GM19240 (cell line): ENCODE data around the gene RASD2.
"Not testable (repeated sequence)": the region's sequence is repeated elsewhere in the genome, so short reads cannot be mapped to it uniquely, and the experiment has no call there.

ENCODE experiments used
- DNase-seq: peaks from one replicate; pipeline ENCODE4 v3.0.0; 2011; ENCODE audit warnings: low spot score; ENCODE audit not compliant: insufficient read length

Gene RASD2, protein sequence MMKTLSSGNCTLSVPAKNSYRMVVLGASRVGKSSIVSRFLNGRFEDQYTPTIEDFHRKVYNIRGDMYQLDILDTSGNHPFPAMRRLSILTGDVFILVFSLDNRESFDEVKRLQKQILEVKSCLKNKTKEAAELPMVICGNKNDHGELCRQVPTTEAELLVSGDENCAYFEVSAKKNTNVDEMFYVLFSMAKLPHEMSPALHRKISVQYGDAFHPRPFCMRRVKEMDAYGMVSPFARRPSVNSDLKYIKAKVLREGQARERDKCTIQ

GRCh38 chr22:35540595-35541253, at the start of gene RASD2:
RASD2 (plus strand) TSS chr22:35540831; CDS start chr22:35546810, 5,979 bp downstream.
- no peak for DNase-seq

GRCh38 chr22:35491061-35491907, 49.3 kb upstream of the RASD2 start:
- DNase-seq, result not testable (repeated sequence)

DNA sequence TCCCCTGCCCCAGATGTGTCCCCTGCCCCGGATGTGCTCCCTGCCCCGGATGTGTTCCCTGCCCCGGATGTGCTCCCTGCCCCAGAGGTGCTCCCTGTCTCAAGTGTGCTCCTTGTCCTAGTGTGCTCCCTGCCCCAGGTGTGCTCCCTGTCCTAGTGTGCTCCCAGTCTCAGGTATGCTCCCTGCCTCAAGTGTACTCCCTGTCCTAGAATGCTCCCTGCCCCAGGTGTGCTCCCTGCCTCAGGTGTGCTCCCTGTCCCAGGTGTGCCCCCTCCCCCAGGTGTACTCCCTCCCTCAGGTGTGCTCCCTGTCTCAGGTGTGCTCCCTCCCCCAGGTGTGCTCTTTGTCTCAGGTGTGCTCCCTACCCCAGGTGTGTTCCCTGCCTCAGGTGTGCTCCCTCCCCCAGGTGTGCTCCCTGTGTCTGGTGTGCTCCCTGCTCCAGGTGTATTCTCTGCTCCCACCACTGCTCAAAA, 48.7 kb upstream of the RASD2 start:
- no peak for DNase-seq

DNA sequence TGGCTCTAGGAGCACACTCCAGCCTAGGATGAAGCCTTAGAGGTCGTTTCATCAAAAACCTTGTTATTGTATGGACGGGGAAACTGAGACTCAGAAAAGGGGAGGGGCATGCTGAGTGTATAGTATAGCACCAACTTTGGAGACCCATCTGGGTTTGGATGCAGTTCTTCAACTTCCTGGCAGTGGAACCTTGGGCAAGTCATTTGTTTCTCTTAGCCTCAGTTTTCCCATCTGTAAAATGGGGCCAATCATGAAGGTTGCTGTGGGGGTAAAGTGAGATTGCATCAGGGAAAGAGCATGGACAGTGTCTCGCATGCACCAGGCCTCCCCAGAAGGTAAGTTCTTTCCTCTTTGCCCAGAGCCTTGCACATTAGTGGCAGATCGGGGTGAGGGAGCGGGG, 47.6 kb upstream of the RASD2 start:
- no peak for DNase-seq

GRCh38 chr22:35495711-35496110, 44.9 kb upstream of the RASD2 start:
- not testable (repeated sequence) for DNase-seq

- no peak for DNase-seq
Observed at GRCh38 chr22:35496768-35497312, 43.8 kb upstream of the RASD2 start.

- no peak for DNase-seq
Observed at GRCh38 chr22:35498026-35498800, 42.4 kb upstream of the RASD2 start.

DNA sequence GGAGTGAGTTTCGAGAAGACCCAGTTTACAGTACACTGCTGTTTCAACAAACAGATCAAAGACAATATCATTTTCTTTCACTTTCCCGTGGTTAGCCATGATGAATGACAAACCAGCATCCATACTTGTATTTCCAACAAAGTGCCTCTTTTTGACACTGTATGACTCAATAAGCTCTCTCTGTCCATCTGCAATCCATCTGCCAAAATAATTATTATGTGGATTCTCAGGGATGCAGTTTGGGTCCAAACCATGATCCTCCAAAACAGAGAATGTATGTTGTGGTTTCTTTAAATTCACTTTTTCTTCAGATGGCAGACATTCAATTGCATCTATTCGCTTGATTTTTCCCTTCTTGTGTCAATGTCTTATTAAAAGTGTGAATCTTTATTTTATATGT, 37.8 kb upstream of the RASD2 start:
- DNase-seq, result no peak

- DNase-seq, result no peak
Observed at GRCh38 chr22:35505399-35506258, 35.0 kb upstream of the RASD2 start.

GRCh38 chr22:35506259-35506570, 34.4 kb upstream of the RASD2 start:
- no peak for DNase-seq

GRCh38 chr22:35507851-35508250, 32.8 kb upstream of the RASD2 start:
- DNase-seq, result not testable (repeated sequence)

GRCh38 chr22:35509451-35509850, 31.2 kb upstream of the RASD2 start:
- DNase-seq, result no peak

GRCh38 chr22:35509960-35510359, 30.7 kb upstream of the RASD2 start:
- no peak for DNase-seq

DNA sequence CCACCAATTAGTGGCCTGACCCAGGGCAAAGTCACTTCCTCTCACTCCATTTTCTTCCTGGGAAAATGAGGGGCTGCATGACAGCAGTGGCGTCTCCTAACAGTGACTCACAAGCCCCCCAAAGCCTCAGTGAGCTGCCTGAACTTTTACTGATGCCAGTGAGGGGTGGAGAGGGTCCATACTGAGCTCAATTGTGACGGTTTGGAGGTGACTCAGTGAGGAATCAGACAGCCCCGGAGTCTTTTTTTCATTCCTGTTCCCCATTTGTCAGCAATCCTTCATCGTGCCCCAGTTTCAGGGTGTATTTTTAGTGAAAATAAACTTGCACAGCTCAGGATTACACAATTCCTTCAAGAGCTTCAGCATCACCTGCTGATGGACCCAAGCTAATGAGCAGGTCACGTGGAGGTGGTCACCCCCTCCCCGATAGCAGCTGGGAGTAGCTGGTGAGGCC, 30.1 kb upstream of the RASD2 start:
- DNase-seq, result no peak

GRCh38 chr22:35510951-35511350, 29.7 kb upstream of the RASD2 start:
- DNase-seq, result no peak

GRCh38 chr22:35514366-35514765, 26.3 kb upstream of the RASD2 start:
- DNase-seq, result no peak

DNA sequence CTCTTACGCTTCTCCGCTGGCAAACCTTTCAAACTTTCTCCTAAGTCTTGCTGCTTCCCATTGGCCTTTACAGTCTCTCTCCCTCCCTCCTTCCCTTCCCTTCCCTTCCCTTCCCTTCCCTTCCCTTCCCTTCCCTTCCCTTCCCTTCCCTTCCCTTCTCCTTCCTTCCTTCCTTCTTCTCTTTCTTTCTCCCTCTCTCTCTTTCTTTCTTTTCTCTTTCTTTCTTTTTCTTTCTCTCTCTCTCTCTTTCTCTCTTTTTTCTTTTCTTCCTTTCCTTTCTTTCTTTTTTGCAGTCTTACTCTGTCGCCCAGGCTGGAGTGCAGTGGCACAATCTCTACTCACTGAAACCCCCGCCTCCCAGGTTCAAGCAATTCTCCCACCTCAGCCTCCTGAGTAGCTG, 24.7 kb upstream of the RASD2 start:
- DNase-seq, result not testable (repeated sequence)

GRCh38 chr22:35516723-35517122, 23.9 kb upstream of the RASD2 start:
- no peak for DNase-seq

GRCh38 chr22:35517207-35517606, 23.4 kb upstream of the RASD2 start:
- no peak for DNase-seq
